ENCODE results near the gene TRAF5. TPM values are rescaled to one million over a fixed set of nuclear protein-coding genes. Genes with fewer than 3 reads are reported as not detected.

Gene TRAF5
- total RNA-seq, 1 experiment from 2014 or later = 8.1 TPM

GRCh38 chr1:211332036-211332616, 5.5 kb downstream of the TRAF5 start:
- peaks cover 46% of the 10 kb centered on the region for H3K4me1 ChIP-seq (replicated peaks; ENCODE audit: insufficient read depth)
- no peaks in the 10 kb centered on the region for H3K9me2 ChIP-seq (ENCODE audit: insufficient read depth)
- H2AFZ ChIP-seq = no peak overlapping the region
- H3K4me3 ChIP-seq = no peak overlapping the region
- H4K20me1 ChIP-seq (ENCODE audit: insufficient read depth) = no peaks in the 10 kb centered on the region
- TF ChIP-seq, protein P1, sequence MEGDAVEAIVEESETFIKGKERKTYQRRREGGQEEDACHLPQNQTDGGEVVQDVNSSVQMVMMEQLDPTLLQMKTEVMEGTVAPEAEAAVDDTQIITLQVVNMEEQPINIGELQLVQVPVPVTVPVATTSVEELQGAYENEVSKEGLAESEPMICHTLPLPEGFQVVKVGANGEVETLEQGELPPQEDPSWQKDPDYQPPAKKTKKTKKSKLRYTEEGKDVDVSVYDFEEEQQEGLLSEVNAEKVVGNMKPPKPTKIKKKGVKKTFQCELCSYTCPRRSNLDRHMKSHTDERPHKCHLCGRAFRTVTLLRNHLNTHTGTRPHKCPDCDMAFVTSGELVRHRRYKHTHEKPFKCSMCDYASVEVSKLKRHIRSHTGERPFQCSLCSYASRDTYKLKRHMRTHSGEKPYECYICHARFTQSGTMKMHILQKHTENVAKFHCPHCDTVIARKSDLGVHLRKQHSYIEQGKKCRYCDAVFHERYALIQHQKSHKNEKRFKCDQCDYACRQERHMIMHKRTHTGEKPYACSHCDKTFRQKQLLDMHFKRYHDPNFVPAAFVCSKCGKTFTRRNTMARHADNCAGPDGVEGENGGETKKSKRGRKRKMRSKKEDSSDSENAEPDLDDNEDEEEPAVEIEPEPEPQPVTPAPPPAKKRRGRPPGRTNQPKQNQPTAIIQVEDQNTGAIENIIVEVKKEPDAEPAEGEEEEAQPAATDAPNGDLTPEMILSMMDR (conservative IDR thresholded peaks at IDR 0.05) = no peak
- TF ChIP-seq EZH2 (IDR thresholded peaks at IDR 0.05; ENCODE audit: low read depth) = no peak
- ChIA-PET CTCF (interaction anchor here (0.5 kb wide), 1 partner anchor 978 kb away, joined by 3 read pairs; no protein-coding TSS in a partner anchor), POLR2A (ENCODE audit: unreplicated experiment) (no interaction called here)
- H3F3A ChIP-seq (ENCODE audit: insufficient read depth, low read depth) = no peaks in the 10 kb centered on the region
- no peaks in the 10 kb centered on the region for H3K36me3 ChIP-seq (ENCODE audit: low read depth)
- H3K9me3 ChIP-seq (ENCODE audit: insufficient read depth, low read depth) = no peaks in the 10 kb centered on the region
- no peaks in the 10 kb centered on the region for H3K27me3 ChIP-seq (ENCODE audit: insufficient read depth, low read depth)
- no peak overlapping the region for H3K27ac ChIP-seq
- H3K79me2 ChIP-seq (ENCODE audit: low read depth) = no peaks in the 10 kb centered on the region
- no peak overlapping the region for H3K4me2 ChIP-seq
- intact Hi-C loops (cut with micrococcal nuclease; ENCODE audit: unreplicated experiment) = no loop called here
- BruUV-seq (replicated peaks) = no TSS peak
- DNase-seq = no peak

- no peak for DNase-seq
- TF ChIP-seq EZH2 (IDR thresholded peaks at IDR 0.05; ENCODE audit: low read depth) = no peak
- TF ChIP-seq, protein P1 (conservative IDR thresholded peaks at IDR 0.05) = no peak
- no peak overlapping the region for H2AFZ ChIP-seq
- no peak overlapping the region for H3K4me3 ChIP-seq
- H3F3A ChIP-seq (ENCODE audit: insufficient read depth, low read depth) = no peaks in the 10 kb centered on the region
- no peaks in the 10 kb centered on the region for H3K9me2 ChIP-seq (ENCODE audit: insufficient read depth)
- no peak overlapping the region for H3K4me2 ChIP-seq
- no peaks in the 10 kb centered on the region for H3K9me3 ChIP-seq (ENCODE audit: insufficient read depth, low read depth)
- no peaks in the 10 kb centered on the region for H3K27me3 ChIP-seq (ENCODE audit: insufficient read depth, low read depth)
- CTCF ChIA-PET = no interaction called here
- no TSS peak for BruUV-seq (replicated peaks)
- POLR2A ChIA-PET (ENCODE audit: unreplicated experiment) = no interaction called here
- H4K20me1 ChIP-seq (ENCODE audit: insufficient read depth) = no peaks in the 10 kb centered on the region
- no peaks in the 10 kb centered on the region for H3K36me3 ChIP-seq (ENCODE audit: low read depth)
- H3K4me1 ChIP-seq (replicated peaks; ENCODE audit: insufficient read depth) = peaks cover 41% of the 10 kb centered on the region
- H3K27ac ChIP-seq = no peak overlapping the region
- intact Hi-C loops (cut with micrococcal nuclease; ENCODE audit: unreplicated experiment) = no loop called here
- no peaks in the 10 kb centered on the region for H3K79me2 ChIP-seq (ENCODE audit: low read depth)
Observed at GRCh38 chr1:211332830-211333229, 6.2 kb downstream of the TRAF5 start.

GRCh38 chr1:211333906-211334305, 7.3 kb downstream of the TRAF5 start:
- no peak overlapping the region for H2AFZ ChIP-seq
- no peak overlapping the region for H3K27ac ChIP-seq
- H3K4me2 ChIP-seq = no peak overlapping the region
- H3K79me2 ChIP-seq (ENCODE audit: low read depth) = no peaks in the 10 kb centered on the region
- TF ChIP-seq EZH2 (IDR thresholded peaks at IDR 0.05; ENCODE audit: low read depth) = no peak
- TF ChIP-seq, protein P1 (conservative IDR thresholded peaks at IDR 0.05) = no peak
- no peak for DNase-seq
- ChIA-PET POLR2A (ENCODE audit: unreplicated experiment) (no interaction called here), CTCF (no interaction called here)
- intact Hi-C loops (cut with micrococcal nuclease; ENCODE audit: unreplicated experiment) = no loop called here
- H3F3A ChIP-seq (ENCODE audit: insufficient read depth, low read depth) = no peaks in the 10 kb centered on the region
- no peaks in the 10 kb centered on the region for H3K9me2 ChIP-seq (ENCODE audit: insufficient read depth)
- no TSS peak for BruUV-seq (replicated peaks)
- no peaks in the 10 kb centered on the region for H3K9me3 ChIP-seq (ENCODE audit: insufficient read depth, low read depth)
- no peaks in the 10 kb centered on the region for H3K36me3 ChIP-seq (ENCODE audit: low read depth)
- no peaks in the 10 kb centered on the region for H4K20me1 ChIP-seq (ENCODE audit: insufficient read depth)
- no peak overlapping the region for H3K4me3 ChIP-seq
- H3K27me3 ChIP-seq (ENCODE audit: insufficient read depth, low read depth) = no peaks in the 10 kb centered on the region
- peaks cover 36% of the 10 kb centered on the region for H3K4me1 ChIP-seq (replicated peaks; ENCODE audit: insufficient read depth)
